ENCODE results near the gene IL37. TPM values are rescaled to one million over a fixed set of nuclear protein-coding genes. Genes with fewer than 3 reads are reported as not detected.
"Not testable (repeated sequence)": the region's sequence is repeated elsewhere in the genome, so short reads cannot be mapped to it uniquely, and the experiment has no call there.

IL37 gene
- total RNA-seq, 2 donors from 2014 or later, result not detected

DNA sequence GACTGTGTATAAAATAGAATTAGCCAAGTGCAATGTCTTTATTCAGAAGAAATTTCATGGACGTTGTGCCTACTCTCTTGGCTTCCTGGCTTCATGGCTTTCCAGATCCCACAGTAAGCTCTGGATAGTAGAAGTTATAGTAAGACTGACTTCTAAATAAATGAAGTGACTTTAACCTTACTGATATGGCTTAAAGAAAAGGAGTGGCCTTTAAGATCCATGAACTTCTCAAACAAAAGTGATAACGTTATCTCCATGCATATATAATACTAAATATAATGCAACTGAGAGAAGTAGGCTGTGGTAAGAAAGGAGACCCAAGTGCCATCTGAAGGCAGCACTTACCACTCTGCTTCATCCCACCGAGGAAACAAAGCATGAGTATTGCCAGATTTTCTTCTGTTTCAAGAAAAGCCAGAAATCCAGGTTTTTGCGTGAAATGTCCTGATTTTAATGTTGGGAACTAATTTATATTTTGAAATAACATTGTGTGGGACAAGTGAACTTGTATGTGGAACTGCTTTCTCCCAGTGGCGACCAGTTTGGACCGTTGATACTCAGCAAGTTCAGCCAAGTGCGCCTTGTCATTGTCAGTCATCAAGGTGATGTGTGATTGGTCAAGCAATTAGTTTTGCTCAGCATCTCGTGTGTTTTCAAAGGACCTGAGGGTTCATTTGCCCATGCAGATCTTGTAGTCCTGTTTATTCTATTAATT is 13.9 kb upstream of the IL37 start:
- Histone ChIP-seq H3K36me3 (no peaks in the 10 kb centered on the region), H3K27me3 (no peaks in the 10 kb centered on the region), H3K4me3 (no peak overlapping the region), H3K27ac (no peak overlapping the region), H3K9me3 (no peaks in the 10 kb centered on the region), H3K4me1 (no peaks in the 10 kb centered on the region)
- TF ChIP-seq, protein P1, sequence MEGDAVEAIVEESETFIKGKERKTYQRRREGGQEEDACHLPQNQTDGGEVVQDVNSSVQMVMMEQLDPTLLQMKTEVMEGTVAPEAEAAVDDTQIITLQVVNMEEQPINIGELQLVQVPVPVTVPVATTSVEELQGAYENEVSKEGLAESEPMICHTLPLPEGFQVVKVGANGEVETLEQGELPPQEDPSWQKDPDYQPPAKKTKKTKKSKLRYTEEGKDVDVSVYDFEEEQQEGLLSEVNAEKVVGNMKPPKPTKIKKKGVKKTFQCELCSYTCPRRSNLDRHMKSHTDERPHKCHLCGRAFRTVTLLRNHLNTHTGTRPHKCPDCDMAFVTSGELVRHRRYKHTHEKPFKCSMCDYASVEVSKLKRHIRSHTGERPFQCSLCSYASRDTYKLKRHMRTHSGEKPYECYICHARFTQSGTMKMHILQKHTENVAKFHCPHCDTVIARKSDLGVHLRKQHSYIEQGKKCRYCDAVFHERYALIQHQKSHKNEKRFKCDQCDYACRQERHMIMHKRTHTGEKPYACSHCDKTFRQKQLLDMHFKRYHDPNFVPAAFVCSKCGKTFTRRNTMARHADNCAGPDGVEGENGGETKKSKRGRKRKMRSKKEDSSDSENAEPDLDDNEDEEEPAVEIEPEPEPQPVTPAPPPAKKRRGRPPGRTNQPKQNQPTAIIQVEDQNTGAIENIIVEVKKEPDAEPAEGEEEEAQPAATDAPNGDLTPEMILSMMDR (IDR thresholded peaks at IDR 0.05), result no peak
- no peak for DNase-seq (ENCODE audit: low spot score)

DNA sequence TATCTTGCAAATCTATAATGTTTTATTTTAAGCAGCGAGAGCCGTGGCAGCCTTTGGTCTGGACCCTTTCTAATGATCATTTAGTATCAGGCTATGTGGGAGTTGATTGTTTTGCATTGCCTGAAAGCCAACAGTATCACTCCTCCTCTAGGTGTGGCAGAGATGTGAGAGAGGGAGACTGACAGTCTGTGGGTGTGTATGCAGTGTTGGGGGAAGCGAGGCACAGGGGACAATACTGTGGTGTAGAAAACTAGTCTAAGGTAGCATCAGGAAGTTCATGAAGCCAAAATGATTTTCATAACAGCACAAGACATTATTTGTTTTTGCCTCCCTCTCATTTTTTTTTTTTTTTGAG is 13.4 kb upstream of the IL37 start:
- Histone ChIP-seq H3K9me3 (no peaks in the 10 kb centered on the region), H3K4me1 (no peaks in the 10 kb centered on the region), H3K4me3 (no peak overlapping the region), H3K27ac (no peak overlapping the region), H3K27me3 (no peaks in the 10 kb centered on the region), H3K36me3 (no peaks in the 10 kb centered on the region)
- DNase-seq (ENCODE audit: low spot score), result no peak
- TF ChIP-seq, protein P1 (IDR thresholded peaks at IDR 0.05), result no peak

DNA sequence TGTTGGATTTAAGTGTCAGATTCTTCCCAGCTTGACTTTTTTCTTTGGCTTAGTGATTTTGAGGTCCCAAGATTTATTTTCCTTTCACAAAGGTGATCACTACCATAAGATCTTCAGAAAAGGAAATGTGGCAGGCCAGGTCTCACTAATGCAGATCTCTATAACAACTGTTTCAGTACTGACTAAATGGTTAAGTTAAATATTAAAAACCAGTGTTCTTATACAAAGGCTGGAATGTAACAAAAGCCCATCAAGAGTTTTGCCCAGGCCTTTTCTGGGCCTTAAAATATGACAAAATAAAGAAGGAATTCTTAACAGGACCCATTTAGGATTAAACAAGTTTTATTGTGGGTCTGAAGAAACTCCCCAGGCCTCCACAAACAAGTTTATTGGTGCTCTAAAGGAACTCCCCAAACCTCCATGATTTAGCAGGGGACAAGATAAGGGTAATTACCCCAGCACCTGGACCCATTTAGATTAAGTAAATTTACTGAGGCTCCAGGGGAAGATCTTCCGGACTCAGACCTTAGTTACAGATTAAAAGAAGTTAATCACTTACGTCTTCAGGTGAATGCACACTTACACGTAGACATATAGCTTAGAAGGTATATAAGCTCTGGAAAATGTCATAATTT is 9.4 kb upstream of the IL37 start:
- not testable (repeated sequence) for H3K9me3 ChIP-seq; H3K36me3 ChIP-seq; H3K4me3 ChIP-seq; H3K27ac ChIP-seq; H3K27me3 ChIP-seq; H3K4me1 ChIP-seq; DNase-seq (ENCODE audit: low spot score)

DNA sequence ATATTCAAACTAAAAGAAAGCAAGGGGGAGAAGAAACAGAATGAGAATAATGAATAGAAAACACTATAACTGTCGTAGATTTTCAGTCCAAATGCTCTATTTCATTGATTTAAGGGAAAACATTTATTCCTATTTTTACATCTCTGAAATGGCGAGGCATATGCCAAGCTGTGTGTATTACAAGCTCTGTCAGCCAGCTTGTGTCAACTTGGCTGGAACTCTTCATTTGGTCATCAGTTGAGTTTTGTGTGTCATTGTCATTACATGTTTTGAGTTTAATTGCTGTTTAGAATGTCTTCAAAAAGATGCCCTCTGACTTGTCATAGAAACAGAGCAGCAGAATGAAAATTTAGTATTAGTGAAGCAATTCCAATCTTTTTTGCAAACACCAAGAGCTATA is 8.1 kb upstream of the IL37 start:
- Histone ChIP-seq H3K4me3 (no peak overlapping the region), H3K9me3 (no peaks in the 10 kb centered on the region), H3K27me3 (no peaks in the 10 kb centered on the region), H3K4me1 (no peaks in the 10 kb centered on the region), H3K36me3 (no peaks in the 10 kb centered on the region), H3K27ac (no peak overlapping the region)
- TF ChIP-seq, protein P1 (IDR thresholded peaks at IDR 0.05), result no peak
- DNase-seq (ENCODE audit: low spot score), result no peak

DNA sequence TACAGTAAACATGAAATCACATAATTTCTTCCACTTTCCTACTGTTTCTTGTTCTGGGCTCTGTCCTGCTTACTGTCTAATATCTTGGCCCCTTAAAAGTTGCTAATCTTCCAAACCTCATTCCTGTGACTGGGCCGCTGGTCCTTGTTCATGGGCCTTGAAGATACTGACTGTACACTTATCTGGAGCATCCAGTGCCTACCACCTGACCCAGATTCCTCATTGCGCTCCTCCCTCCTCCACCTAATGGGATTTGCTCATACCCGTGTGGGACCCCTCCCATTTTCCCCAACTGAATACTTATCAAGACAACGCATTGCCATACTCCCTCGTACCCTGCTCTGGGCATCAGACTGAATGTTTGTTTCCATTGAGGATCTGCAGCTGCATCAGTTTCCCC is 6.1 kb upstream of the IL37 start:
- Histone ChIP-seq H3K9me3 (no peaks in the 10 kb centered on the region), H3K36me3 (no peaks in the 10 kb centered on the region), H3K4me3 (no peak overlapping the region), H3K27ac (no peak overlapping the region), H3K27me3 (no peaks in the 10 kb centered on the region), H3K4me1 (no peaks in the 10 kb centered on the region)
- TF ChIP-seq, protein P1 (IDR thresholded peaks at IDR 0.05), result no peak
- DNase-seq (ENCODE audit: low spot score), result no peak

DNA sequence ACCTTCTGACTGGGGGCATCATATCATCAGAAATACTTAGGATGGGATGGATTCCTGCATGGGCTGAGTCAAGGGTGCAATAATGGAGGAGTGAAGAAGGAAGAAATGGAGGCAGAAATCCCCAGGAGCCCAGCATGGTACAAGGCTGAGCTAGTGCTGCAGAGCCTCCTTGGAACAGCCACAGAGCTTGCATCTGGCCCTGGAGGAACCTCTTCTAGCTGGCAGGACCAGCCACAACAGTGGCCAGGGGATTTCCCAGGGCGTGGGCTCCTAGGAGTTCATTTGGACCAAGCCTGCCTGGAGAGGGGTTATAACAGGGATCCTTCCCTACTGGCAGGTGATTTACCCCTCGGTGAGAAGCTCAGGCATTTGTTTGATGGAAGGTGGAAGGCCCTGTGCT is 4.7 kb upstream of the IL37 start:
- H3K9me3 ChIP-seq, result no peaks in the 10 kb centered on the region

More for the DNA sequence above, 4.7 kb upstream of the IL37 start:
- TF ChIP-seq, protein P1 (IDR thresholded peaks at IDR 0.05), result no peak
- H3K4me1 ChIP-seq, result no peaks in the 10 kb centered on the region
- no peak overlapping the region for H3K27ac ChIP-seq
- H3K4me3 ChIP-seq, result no peak overlapping the region
- DNase-seq (ENCODE audit: low spot score), result no peak
- H3K27me3 ChIP-seq, result no peaks in the 10 kb centered on the region
- H3K36me3 ChIP-seq, result no peaks in the 10 kb centered on the region

Data from right atrium auricular region (tissue), 2 donors.